Endothelial cell of hepatic sinusoid (primary cell): Measurements from ENCODE around the gene MOK.

Experiments
- in situ Hi-C: cut with HindIII; loops from 2 replicates; pipeline ENCODE4 v1.10.0; 2017; ENCODE audit warnings: low sequenced_read_pairs

Gene MOK

DNA sequence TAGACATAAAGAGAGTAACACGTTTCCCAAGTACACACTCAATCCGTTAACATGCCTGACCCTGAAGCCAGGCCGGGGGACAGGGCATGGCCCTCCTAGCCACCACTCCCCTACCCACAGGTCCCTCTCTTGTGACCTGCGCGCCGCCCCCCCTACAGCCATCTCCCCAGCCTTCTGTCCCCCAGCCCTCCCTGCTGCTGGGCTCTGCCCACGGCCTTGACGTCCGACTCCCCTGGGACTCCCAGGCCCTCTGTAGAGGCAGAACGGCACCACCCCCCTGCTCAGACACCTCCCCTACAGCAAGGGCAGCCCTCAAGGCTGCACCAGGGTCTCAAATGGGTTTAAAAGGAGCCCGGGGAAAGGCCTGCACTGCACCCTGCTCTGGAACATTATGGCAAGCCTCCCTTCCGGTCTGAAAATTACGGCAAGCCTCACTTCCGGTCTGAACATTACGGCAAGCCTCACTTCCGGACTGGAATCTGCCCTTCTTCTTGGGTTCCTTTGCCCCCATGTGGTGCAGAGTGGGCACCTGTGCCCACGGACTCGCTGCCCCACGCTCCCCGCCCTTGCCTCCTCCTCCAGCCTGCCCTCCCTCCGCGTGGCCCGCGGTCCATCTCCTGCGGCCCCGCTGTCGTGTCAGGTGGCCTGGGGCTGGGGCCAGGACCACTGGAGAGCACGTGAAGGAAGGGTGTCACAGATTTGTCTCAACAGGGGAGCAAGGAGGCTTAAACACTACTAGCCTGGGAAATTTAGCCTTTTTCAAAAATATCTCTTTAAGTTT is 77.6 kb downstream of the MOK start:
- in situ Hi-C loops = no loop called here

DNA sequence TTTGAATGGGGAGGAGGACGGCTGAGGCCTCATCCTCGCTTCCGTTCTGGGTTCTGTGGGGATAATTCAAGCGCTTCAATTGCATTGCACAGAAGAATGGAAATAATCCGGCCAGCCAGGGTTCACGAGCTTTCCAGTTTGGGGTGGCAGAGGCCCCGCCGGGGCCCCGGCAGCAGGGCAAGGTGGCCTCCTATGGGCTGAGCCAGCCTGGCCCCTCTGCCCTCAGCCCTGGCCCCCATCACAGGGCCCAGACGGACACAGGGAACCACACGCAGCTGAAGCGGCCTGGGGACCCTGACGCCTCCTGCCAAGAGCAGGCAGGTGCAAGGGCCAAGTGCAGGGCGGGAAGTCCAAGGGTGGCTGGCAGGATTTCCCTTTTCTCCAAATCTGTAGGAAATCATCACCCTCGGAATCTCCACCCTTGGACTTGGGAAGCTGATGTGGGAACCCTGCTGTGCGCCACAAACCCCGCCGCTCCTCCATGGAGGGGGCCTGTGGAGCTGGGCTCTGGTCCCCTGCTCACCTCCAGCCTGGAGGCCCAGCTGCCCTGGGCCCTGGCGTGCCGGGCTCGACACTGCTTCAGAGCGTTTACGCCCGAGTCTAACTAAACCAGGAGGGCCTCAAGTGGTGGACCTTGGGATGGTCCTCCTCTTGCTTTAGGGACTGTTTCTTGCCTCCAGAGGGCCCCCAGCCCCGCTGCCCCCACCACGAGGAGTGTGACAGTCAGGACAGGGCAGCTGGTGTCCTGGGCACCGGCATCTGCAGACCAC is 78.4 kb downstream of the MOK start:
- in situ Hi-C loops = no loop called here

DNA sequence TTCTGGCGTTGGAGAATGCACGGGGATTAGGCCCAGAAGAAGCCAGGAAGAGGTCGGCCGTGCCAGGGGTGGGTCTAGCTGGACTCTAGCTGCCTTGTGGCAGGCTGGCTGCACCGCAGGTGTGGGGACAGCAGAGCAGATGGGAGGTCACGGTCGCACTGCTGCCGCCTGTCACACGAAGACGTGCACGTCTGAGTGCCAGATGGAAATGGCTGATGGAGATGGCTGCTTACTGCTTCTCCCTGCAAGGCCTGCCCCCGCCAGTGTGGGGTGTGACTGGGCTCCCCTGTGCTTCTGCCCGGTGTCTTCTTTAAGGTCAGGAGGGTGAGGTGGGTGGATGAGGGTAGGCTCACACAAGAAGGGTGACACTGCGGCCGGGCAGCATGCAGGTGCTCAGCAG is 79.0 kb downstream of the MOK start:
- in situ Hi-C loops = no loop called here

DNA sequence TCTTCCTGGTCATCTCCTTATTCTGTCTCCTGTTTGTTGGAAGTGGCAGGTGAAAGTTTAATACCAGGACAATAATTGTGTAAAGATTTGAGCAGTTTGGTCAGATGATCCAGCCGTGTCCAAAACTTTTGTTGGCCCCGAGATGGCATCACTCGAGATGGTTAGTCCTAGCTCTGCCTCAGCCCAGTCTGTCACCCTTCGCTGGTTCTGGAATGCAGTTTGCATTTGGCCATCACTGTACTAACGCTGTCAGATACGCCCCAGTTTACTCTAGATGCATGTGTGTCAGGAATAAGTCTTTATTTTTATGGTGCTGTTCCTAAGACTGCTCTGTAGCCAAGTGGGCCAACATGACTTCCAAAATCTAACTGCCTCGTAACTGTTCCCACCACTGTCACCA is 79.6 kb downstream of the MOK start:
- in situ Hi-C loops = no loop called here

DNA sequence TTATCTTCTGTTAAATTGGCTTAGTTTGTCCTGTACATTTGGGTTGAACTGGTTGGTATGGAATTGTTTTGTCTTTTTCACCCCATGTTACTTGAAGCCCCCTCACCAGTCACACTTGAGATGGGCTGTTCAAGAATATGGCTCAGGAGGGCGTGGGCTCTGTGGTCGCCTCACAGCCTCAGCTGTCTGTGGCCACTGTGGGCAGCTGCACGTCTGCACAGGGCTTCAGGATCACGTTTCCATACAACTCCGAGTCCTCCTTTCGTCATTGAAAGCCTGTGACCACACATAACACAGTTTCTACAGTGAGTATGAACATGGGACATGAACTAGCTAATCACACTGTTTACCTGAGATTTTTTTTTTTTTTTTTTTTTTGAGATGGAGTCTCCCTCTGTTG is 81.3 kb downstream of the MOK start:
- in situ Hi-C loops = no loop called here

DNA sequence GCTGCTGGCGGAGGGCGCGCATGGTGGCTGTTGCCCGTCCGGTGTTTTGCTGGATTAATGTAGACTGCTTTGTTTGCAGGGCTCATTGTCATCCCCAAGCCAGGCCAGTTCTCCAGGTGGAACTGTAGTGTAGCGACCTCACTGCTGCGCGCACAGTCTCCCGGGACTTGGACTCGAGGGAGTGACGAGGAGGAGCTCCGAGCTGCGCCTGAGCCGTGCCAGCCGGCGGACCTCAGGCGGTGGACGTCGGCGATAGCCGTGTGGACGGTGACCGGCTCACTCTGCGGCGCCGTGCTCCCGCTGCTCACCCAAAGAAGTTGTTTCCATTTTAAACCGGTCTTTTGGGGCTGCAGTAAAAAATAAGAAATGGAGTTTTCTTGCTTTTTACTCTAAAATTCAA is 82.2 kb downstream of the MOK start:
- in situ Hi-C loops = no loop called here

DNA sequence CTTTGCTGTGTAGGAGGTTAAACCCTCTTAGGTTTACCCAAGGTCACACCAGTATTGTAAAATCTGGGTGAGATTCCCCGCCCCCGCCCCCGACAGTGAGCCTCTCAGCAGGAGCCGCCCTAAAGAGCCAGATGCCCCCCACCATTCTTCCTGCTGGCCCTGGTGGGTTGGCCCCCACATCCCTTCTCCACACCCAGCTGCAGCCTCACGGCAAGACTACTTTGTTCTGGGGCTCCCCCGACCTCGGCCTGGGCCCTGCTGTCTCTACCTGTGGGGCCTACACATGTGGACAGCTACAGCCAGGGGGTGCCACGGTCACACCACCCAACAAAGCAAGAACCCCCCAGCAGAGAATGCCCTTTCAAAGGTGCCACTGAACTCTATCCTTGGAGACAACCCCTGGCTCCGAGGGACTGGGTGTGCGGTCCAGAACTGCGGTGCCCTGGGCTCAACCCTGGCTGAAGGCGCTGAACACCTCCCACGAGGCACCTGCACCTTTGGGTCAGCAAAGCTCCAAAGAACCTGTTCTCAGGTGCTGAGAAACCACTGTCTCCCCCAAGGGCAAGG is 82.9 kb downstream of the MOK start:
- in situ Hi-C loops = no loop called here

DNA sequence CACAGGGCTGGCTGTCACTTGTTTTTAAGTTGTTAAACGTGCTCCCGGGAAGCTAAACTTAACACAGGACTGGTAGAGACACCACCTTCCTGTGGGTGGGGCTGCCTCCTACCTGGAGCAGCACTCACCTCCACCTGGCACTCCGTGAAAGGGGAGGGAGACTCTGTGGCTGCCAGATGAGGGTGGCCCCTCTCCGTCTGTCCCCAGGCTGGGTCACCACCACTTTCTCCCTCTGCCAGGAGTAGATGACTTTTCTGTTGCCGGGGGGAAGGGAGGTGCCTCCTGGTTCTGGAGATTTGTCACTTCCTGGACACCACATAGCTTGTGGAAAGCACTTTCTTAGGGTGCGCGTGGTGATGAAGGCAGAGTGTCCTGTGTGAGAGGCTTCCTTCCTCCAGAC is 83.9 kb downstream of the MOK start:
- in situ Hi-C loops = no loop called here

DNA sequence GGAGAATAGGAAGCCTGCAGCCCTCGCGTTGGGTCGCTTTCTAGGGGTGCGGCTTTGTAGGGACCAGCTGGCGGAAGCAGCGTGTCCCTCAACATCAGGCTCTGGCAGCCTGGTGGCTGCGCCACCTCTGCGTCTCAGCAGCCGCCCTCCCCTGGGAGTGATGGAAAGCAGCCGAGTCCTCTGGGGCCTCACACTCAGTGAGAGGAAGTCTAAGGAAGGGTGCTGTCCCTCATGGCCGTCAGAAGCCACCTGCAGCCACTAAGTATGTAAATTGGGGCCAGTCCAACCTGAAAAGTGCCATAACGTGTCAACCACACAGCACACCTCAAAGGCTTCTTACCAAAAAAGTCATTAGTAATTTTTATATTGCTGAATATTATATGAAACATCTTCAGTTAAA is 84.9 kb downstream of the MOK start:
- in situ Hi-C loops = no loop called here

DNA sequence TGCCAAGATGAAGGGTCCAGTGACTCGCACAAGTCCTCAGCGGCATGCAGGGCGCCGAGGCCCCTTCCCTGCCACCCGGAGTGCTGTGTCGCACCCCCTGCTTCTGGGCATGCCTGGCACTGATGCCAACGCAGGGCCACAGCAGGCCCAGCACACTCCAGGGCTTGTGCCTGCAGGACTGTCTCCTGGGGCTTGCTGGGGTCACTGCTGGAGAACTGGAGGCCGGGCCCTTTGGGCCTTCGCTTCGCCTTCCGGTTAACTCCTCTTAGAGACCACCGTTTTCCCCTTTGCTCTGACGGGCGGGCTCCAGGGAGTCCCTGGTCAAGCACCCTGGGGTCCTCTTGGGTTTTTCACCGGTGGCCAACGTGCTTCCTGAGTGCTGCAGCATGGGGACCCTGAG is 85.6 kb downstream of the MOK start:
- in situ Hi-C loops = no loop called here

DNA sequence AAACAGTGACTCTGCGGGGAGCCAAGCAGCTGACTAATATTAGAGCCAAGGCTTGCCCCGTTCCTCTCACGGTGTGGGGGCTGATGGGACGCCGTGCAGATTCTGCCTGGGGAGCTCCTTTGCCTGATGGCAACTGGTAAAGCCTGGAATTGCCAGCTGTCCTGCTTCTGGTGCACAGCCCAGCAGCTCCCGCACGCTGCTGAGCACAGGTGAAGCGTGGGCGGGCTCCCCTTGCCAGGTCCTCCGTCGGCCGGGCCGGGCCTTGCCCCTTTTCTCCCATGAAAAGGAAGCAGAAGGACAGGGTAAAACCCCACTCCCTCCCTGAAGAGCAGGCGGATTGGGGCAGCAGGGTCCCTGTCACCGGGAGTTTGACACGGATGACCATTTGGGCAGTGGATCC is 86.3 kb downstream of the MOK start:
- in situ Hi-C loops = no loop called here

DNA sequence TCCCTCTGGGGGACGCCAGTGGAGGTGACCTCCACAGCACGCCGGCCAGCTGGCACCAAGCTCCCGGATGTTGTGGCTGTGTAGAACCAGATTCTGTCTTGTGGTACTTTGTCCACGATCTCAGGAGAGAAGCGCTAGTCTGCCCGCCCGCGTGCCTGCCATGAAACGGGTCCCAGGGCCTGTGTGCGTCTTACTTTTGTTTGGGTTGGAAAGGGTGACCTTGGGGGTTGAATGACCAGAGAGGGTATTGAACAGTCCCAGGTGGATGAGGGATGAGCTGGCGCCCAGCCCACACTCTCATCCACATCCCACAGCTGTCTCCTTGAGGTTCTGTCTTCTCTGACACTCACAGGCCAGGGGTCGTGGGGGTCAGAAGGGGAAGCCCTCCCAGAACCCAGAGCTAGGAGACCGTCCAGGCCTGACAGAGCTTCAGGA is 87.0 kb downstream of the MOK start:
- in situ Hi-C loops = no loop called here

DNA sequence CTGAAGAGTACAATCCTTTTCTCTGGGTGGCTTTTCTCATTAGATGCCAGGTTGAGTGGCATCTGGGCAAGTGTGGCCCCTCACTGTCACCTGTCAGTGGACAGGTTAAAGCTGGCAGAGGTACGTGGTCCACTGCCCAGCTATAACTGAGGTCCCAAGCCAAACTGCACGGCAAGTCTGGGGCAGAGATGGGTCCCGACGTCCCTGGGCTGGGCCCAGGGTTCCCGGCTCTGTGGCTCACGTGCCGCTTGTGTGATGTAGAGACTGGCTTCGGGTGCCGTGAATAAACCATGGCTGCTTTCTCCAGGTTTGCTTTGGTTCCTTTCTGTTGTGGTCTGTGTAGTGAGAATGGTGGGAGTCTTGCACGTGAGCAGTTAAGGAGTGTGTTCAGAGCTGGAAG is 87.6 kb downstream of the MOK start:
- in situ Hi-C loops = no loop called here

DNA sequence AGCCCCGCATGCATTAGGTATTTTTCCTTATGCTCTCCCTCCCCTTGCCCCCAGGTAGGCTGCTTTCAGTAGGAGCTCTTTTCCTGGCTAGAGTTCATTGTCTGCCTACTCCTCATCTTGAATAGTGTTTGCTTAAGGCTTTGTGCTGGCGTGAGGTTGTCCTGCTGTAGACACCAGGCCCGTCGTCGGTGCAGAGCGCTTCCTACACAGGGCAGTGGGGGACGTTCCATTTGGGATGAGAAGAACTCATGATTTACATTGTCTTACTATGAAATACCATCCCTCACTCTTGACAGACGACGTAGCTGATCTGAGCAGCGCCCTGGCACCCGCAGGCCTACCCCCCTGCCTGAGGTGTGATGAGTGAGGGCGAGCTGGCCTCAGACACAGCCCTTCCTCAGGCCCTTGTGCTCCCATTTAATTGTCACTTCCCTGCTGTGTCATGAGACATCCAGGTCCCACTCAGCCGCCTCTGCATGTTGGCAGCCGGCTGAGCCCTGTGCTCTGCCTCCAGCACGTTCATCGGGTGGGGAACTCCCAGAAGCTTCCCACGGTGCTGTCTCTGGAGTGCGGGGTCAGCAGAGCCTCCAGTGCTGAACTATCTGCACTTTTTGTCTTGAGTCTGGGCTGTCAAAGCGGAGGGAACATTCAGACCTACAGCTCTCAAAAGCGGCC is 89.3 kb downstream of the MOK start:
- in situ Hi-C loops = no loop called here

DNA sequence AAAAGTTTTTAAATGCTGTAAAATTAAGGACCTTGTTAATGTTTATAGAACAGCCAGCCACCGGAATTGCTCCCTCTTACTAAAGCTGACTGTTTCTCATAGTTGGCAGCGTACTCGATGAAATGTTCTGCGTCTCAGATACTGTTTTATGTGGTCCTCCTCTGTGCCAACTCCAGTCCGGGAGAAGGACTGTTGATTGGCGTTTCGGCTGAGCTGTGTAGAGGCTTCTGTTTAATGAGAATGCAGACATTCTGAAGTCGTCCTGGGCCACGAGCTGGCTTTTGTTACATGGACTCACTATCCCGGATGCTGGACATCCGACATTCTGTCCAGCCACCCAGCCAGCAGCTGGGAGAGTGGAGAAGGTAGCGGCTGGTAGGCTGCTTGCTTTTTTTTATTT is 89.9 kb downstream of the MOK start:
- in situ Hi-C loops = no loop called here

DNA sequence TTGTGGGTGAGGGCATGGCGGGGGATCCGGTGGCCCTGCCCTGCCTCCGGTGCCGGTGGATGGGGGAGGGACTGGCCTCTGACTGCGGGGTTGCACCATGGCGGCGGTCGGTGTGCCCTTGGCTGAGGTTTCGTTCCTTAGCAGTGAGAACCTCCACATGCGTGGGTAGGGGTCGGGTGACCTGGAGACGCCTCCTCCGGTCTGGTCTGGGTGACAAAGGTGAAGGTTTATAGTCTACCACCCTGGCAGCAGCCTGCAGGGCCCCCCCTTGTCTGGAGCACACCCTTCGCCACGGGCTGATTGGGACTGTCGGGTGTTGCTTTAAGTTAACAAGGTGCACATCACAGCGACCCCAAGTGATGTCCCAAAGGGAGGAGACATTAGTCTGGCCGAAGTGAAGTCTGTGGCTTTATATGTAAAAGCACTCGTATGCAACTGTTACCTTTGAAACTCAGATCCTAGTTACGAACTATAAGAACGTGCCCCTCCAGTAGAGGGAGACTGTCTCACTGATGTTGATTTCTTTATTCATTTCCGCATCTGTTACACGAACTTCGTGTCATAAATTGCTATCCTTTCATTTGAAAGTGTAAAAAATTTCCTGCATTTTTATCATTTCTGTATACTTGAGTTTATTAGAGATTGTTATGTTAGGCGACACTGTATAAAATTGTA is 90.8 kb downstream of the MOK start:
- in situ Hi-C loops = no loop called here

DNA sequence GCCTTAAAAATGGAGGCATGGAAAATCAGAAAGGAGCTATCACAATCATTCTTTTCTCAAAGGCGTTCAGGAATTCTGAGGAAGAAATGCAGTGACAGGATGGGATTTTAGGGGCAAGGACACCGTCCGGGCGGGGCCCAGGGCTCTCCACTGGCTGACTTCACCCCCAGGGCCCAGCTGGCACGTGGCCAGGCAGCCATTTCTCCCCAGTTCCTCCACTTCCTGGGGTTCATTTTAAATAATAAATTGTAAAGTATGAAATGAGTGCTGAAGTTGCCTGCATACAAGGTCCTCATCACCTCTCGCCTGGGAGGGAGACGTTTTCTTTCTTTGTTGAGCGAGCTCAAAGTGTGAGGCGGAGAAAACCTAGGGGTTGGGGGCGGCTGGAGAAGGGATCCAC is 91.5 kb downstream of the MOK start:
- in situ Hi-C loops = no loop called here

DNA sequence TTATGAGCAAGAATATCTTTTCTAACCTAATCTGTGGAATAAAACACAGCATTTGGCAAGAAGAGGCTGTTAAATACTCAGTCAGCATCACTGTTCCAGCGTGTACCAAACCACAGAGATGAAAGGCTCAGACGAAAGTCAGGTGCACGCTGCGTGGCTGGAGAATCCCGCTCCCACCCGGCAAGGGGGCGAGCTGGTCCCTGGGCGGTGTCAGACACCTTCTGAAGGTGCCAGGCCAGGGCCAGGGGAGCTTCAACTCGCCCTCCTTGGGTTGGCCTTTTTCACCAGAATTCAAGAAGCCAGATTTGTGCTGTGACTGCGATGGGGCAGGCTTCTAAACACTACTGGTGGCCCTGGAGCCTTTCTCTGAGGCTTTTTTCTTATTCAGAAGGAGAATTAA is 92.1 kb downstream of the MOK start:
- in situ Hi-C loops = no loop called here

DNA sequence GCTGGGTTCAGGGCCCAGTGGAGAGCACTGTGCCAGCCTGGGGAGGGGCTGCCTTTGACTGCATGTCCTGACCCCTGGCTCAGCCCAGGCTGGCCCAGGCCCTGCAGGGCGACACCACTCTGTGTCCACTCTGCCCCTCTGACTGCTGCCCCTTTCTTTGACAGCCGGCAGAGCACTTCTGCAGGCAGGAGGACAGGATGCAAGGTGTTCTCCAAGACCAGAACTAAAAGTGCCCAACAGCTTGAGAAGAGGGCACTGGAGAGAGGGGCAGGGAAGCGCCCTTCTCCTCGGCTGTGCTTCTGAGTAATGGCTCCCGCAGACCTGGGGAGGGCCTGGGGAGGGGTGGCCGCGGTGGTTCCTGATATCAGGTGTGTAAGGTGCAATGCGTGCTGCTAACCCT is 92.6 kb downstream of the MOK start:
- in situ Hi-C loops = no loop called here

DNA sequence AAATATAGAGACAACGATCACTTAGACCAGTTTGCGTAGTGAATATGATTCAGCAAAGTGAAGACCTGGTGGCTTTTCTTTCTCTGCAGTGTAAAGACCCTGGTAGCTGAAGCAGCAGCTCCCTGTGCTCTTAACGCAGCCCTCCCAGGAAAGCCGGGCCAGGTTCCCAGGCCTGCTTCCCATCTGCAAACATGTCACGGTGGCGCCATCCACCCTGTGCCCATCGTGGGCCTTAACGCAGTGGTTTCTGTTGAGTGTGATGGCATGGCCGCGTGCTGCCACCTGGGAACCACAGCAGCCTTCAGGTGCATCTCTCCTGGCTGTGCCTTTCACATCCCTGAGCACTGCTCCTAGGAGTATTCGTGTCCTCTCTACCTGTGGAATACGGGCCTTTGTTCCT is 93.7 kb downstream of the MOK start:
- in situ Hi-C loops = no loop called here

DNA sequence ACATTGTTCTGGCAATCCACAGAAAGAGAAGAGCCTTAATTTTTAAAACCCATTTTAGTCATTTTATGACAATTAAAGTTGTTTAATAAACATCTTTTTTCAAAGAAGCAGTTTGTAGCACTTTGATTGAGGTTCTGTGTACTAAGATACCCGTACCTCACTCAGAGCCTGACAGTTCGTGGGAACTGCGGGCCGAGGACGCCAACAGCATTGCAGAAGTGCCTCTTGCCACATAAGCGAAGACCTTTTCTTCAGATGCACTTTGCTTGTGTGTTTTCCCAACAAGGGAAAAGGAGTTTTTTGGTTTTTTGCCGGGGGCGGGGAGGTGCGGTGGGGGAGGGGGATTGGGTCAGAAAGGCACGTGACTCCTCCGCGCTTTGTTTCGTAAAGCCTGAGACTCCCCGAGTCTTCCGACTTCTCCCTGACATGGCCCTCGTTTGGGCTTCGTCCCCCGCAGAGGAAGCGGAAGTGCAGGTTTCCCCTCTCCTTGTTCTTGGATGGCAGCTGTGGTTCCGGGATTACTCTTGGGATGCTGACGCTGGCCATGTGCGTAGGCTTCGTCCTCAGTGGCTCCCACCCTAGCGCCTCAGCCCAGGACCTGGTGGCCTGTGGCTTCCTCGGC is 94.4 kb downstream of the MOK start:
- in situ Hi-C loops = no loop called here
